ENCODE data around the gene PBX4.

Gene PBX4

DNA sequence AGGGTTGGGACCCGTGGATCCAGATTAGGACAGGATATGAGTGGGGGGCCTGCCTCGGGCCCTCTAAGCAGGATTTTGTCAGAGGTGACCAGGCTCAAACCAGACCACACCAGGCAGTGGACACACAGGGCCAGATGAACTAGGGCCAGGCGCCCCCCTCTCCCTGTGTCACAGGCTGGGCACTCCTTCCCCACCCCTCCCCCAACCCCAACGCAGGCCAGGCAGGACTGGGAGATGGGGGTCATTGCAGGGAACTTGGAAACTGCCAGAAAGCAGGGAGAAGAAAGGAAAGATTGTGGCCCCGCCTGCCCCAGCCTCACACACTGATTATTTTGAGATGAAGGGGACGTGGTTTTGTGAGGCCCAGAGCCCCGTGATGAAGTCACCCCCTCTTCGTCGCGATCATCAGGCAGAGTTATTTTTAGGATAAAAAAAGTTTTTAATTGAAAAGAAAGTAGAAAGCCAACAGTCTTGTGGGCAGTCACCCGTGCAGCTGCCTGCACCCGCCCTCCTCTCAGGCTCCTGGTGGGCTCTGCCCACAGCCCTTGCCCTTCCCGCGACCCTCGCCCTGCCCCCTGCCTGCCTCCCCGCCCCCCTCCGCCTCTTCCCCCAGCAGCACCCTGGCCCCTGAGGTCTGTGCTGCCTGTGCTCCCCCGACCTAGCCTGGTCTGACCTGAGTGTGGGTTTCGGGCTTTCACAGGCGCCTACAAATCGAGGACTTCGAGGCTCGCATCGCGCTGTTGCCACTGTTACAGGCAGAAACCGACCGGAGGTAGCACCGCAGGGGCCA, 91.7 kb downstream of the PBX4 start:
- DNase-seq (ENCODE audit: low read depth) = no peak

DNA sequence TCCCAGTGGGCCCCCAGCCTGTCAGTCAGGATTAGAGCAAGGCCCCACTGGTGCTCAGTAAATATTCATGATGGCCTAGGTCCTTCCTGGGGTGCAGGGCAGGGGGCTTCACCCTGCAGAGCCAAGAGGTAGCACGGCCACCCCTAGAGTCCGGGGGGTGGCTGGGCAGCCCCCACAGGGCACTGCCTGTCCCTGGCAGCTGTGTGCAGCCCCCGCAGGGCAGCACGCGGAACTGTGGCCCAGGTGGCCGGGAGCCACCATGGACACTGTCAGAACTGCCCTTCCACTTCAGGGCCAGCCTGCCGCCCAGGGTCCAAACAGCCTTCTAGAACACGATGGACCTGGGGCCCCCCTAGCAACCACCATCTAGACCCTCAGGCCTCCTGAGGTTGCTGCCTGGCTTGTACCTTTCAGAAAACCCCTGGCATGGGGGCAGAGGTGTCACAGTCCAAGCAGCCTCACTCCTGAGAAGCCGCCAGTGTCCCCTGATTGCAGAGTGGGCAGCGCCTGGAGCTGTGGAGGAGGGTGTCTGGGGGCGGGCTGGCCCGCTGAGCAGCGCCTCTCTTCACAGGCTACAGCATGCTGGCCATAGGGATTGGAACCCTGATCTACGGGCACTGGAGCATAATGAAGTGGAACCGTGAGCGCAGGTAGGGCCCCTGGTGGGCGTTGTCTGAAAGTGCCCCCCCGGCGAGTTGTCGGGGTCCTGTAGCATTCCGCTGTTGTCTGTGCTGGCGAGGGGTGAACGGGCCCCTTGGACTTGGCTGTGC, 92.7 kb downstream of the PBX4 start:
- no peak for DNase-seq (ENCODE audit: low read depth)

DNA sequence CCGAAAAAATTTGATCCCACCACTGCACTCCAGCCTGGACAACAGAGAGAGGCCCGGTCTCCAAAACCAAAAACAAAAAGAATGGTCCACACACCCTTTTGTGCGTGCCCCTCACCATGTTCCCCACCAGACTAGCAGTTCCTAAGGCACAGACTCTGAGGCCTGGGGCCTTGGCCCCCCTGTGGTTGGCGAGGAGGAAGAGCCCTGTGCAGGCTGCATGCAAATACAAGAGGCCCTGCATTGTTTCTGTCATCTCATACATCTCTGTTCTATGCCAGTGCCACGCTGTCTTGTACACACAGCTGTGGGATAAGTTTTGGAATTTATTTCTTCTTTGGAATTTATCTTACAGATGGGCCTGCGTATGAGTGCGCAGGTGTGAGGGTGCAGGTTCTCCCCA, 94.4 kb downstream of the PBX4 start:
- no peak for DNase-seq (ENCODE audit: low read depth)

- no peak for DNase-seq (ENCODE audit: low read depth)
Measured at GRCh38 chr19:19523177-19523576, 95.3 kb downstream of the PBX4 start.

GRCh38 chr19:19520989-19521388, 97.5 kb downstream of the PBX4 start:
- DNase-seq (ENCODE audit: low read depth) = no peak

- no peak for DNase-seq (ENCODE audit: low read depth)
Measured at GRCh38 chr19:19517235-19517619, 101.3 kb downstream of the PBX4 start.

- peak; percentile 54 for DNase-seq (ENCODE audit: low read depth)
Measured at GRCh38 chr19:19515642-19516519, 102.6 kb downstream of the PBX4 start, which contains the start of gene NDUFA13. Gene NDUFA13 (plus strand): TSS chr19:19516225. CDS start chr19:19516239, 14 bp downstream.

DNA sequence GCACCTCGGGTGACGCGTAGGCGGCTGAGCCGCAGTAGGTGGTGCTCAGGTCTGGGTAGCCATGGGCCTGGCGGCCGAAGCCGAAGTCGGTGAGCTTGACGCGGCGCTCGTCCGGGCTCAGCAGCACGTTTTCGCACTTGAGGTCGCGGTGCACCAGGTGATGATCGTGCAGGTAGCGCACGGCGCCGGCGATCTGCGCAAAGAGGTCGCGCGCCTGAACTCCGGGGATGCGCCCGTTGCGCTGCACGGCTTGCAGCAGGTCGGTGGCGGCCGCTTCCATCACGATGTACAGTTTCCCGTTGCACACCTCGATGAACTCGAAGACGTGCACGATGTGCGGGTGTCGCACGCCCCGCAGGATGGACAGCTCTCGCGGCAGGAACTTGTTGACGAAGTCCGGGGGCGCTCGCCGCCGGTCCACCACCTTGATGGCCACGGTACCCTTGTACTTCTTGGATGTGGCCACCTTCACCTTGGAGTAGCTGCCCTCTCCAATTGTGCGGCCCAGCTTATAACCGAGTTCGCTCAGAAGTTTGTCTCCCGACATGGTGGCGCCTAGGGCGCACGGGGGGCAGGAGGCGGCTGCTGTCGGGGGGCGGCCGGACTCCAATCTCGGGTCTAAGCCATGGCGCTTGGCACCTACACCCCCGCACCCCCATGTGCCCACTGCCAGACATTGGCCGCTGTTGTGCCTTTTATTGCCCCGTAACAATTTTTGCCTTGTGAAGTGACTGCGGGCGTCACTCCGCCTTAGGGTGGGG, 103.4 kb downstream of the PBX4 start, which contains the start of gene TSSK6:
TSS of gene TSSK6 (minus strand) at position 668 of the 761 bp plus-strand sequence. CDS start at position 547, 121 bp downstream.
- DNase-seq (ENCODE audit: low read depth) = no peak

DNA sequence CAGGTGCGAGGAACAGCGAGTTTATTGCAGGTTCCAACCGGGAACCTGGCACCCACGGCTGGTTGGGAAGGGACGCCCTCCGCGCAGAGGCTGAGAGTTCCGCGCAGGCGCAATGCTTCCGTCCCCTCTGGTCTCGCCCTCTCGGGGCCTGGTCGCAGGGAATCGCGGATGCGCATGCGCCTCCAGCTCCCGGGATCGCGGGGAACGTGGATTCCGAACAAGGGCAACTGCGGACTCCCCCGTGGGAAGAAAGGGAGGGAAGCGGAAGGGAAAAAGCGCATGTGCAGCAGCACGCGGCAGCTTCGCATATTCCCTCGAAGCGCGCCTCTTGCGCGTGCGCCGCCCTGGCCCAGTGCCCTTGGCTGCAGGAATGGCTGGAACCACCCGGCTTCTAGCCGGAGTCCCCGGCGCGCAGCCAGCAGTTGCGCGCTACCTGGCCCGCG, 104.3 kb downstream of the PBX4 start:
- DNase-seq (ENCODE audit: low read depth) = no peak

DNA sequence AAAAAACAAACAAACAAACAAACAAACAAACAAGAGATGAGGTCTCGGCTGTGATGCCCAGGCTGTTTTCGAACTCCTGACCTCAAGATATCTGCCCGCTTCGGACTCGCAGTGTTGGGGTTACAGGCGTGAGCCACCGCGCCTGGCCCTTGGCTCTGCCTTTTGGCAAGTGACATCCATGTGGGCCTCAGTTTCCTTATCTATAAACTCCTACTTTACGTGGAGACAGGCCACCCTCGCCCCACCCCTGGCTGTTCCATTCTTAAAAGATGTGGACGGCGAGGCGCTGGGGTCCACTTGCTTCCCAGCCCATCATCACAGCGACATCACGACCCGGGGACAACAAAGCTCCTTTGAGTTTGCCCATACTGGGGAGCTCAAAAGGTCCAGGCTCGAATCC, 104.8 kb downstream of the PBX4 start:
- no peak for DNase-seq (ENCODE audit: low read depth)

All from GM04503 (cell line).